SK-N-SH (cell line): Measurements from ENCODE around the gene CAST. TPM values are rescaled to one million over a fixed set of nuclear protein-coding genes. Genes with fewer than 3 reads are reported as not detected.

Source experiments
- CTCF ChIA-PET: fragments of 300-600, 350-600 bp; formaldehyde crosslinking; extraction: SDS; loops from one replicate; lab custom pipeline; 2021; lab: Yijun Ruan, JAX
- POLR2A ChIA-PET: fragments of 350-600 bp; sonication (Branson Sonifier 250); formaldehyde crosslinking; extraction: SDS; loops from one replicate; lab custom pipeline; 2020; ENCODE audit warnings: antibody characterized with exemption, inconsistent platforms; lab: Yijun Ruan, JAX
- DNase-seq: peaks from one replicate; pipeline ENCODE4 v3.0.0; 2012
- H2AFZ ChIP-seq: fragments of 200-600 bp; sonication (generic); 2 replicates; pipeline ENCODE4 v1.8.1; 2016; ENCODE audit warnings: antibody characterized with exemption, mild to moderate bottlenecking, low read depth
- H3F3A ChIP-seq: fragments of 200-600 bp; sonication (generic); replicated peaks from 2 replicates; pipeline ENCODE3; 2016; ENCODE audit warnings: antibody characterized with exemption, mild to moderate bottlenecking; ENCODE audit not compliant: insufficient read depth
- H3K27ac ChIP-seq, 2 experiments: fragments of 200-500 bp in 1 of 2; fragments of 200-600 bp in 1 of 2; sonication (Bioruptor generic) in 1 of 2; sonication (generic), shearing (Covaris generic) in 1 of 2; 2 replicates each; pipeline versions ENCODE4 v1.5.1 to v1.6.1; 2014 to 2016; ENCODE audit warnings: low read depth in 2 of 2, inconsistent platforms in 1 of 2, low read length in 1 of 2, mild to moderate bottlenecking in 1 of 2, mixed read lengths in 1 of 2
- H3K27me3 ChIP-seq: fragments of 200-600 bp; sonication (generic), shearing (Covaris generic); 2 replicates; pipeline ENCODE4 v1.6.1; 2016; ENCODE audit warnings: mixed run types; ENCODE audit not compliant: insufficient read depth
- H3K36me3 ChIP-seq, 2 experiments: fragments of 200-500 bp in 1 of 2; fragments of 200-600 bp in 1 of 2; sonication (Bioruptor generic) in 1 of 2; sonication (generic) in 1 of 2; replicated peaks in 1 of 2; 2 replicates each; pipeline versions ENCODE3 to v1.5.1; 2014 to 2016; ENCODE audit warnings: low read length in 1 of 2, mild to moderate bottlenecking in 1 of 2; ENCODE audit not compliant: insufficient read depth in 2 of 2, control insufficient read depth in 1 of 2
- H3K4me1 ChIP-seq, 2 experiments: fragments of 200-500 bp in 1 of 2; fragments of 200-600 bp in 1 of 2; sonication (Bioruptor generic) in 1 of 2; sonication (generic), shearing (Covaris generic) in 1 of 2; 2 replicates each; pipeline versions ENCODE4 v1.5.1 to v1.6.1; 2014 to 2016; ENCODE audit warnings: low read depth in 1 of 2, low read length in 1 of 2, mixed run types in 1 of 2; ENCODE audit not compliant: insufficient read depth in 2 of 2, control insufficient read depth in 1 of 2
- H3K4me2 ChIP-seq: fragments of 200-600 bp; sonication (generic), shearing (Covaris generic); 2 replicates; pipeline ENCODE4 v1.6.1; 2017; ENCODE audit warnings: mixed run types
- H3K4me3 ChIP-seq, 2 experiments: fragments of 200-500 bp in 1 of 2; fragments of 200-600 bp in 1 of 2; sonication (Bioruptor generic) in 1 of 2; sonication (generic), shearing (Covaris generic) in 1 of 2; 2 replicates each; pipeline versions ENCODE4 v1.5.1 to v1.8.1; 2014 to 2016; ENCODE audit warnings: low read depth in 2 of 2, inconsistent platforms in 1 of 2, low read length in 1 of 2, mild to moderate bottlenecking in 1 of 2, mixed read lengths in 1 of 2, moderate library complexity in 1 of 2
- H3K79me2 ChIP-seq: fragments of 200-600 bp; sonication (generic); 2 replicates; pipeline ENCODE4 v1.8.1; 2017; ENCODE audit warnings: mild to moderate bottlenecking; ENCODE audit not compliant: insufficient read depth
- H3K9ac ChIP-seq: fragments of 200-600 bp; sonication (generic); 2 replicates; pipeline ENCODE4 v1.6.1; 2017; ENCODE audit warnings: mixed run types
- H3K9me2 ChIP-seq: fragments of 200-600 bp; sonication (generic); 2 replicates; pipeline ENCODE4 v1.6.1; 2017; ENCODE audit warnings: mixed run types
- H3K9me3 ChIP-seq: fragments of 200-600 bp; sonication (generic); 2 replicates; pipeline ENCODE4 v1.6.1; 2017; ENCODE audit warnings: mixed run types, mild to moderate bottlenecking, moderate library complexity
- H4K20me1 ChIP-seq: fragments of 200-600 bp; sonication (generic); 2 replicates; pipeline ENCODE4 v1.6.1; 2017; ENCODE audit warnings: mild to moderate bottlenecking, mixed run types; ENCODE audit not compliant: insufficient read depth
- ELF1 ChIP-seq: IDR thresholded peaks from 2 replicates; pipeline ENCODE4 v1.4.0; 2012
- FOSL2 ChIP-seq: IDR thresholded peaks from 2 replicates; pipeline ENCODE4 v1.4.0; 2012; ENCODE audit warnings: low read depth, mild to moderate bottlenecking, moderate library complexity, borderline replicate concordance
- FOXJ3 ChIP-seq: sonication (generic); formaldehyde crosslinking; IDR thresholded peaks from 2 replicates; pipeline ENCODE4 v1.5.1; 2020; ENCODE audit warnings: mild to moderate bottlenecking, missing genetic modification reagents
- FOXM1 ChIP-seq: IDR thresholded peaks from 2 replicates; pipeline ENCODE4 v1.4.0; 2012; ENCODE audit warnings: low read depth, mild to moderate bottlenecking
- GATA2 ChIP-seq: sonication (generic); formaldehyde crosslinking; IDR thresholded peaks from 2 replicates; pipeline ENCODE4 v1.5.0; 2020; ENCODE audit warnings: mild to moderate bottlenecking, missing genetic modification reagents
- MEF2A ChIP-seq: IDR thresholded peaks from 2 replicates; pipeline ENCODE4 v1.4.0; 2012; ENCODE audit warnings: low read depth, borderline replicate concordance
- NFIC ChIP-seq: IDR thresholded peaks from 2 replicates; pipeline ENCODE4 v1.4.0; 2012; ENCODE audit warnings: borderline replicate concordance
- RCOR1 ChIP-seq: fragments of 150-350 bp; IDR thresholded peaks from 2 replicates; pipeline ENCODE4 v1.6.1; 2017; ENCODE audit warnings: antibody characterized with exemption, low read length
- RFX5 ChIP-seq: IDR thresholded peaks from 2 replicates; pipeline ENCODE4 v1.6.1; 2012; ENCODE audit warnings: mild to moderate bottlenecking, improper control_type of control experiment, low read length
- RXRA ChIP-seq: IDR thresholded peaks from 2 replicates; pipeline ENCODE4 v1.4.0; 2012; ENCODE audit warnings: low read depth, mild to moderate bottlenecking, borderline replicate concordance
- SIN3A ChIP-seq: IDR thresholded peaks from 2 replicates; pipeline ENCODE4 v1.6.1; 2012; ENCODE audit warnings: low read depth, mild to moderate bottlenecking, low read length, moderate library complexity, borderline replicate concordance
- SMC3 ChIP-seq: IDR thresholded peaks from 2 replicates; pipeline ENCODE4 v1.6.1; 2012; ENCODE audit warnings: low read depth, low read length, improper control_type of control experiment
- TCF12 ChIP-seq: IDR thresholded peaks from 2 replicates; pipeline ENCODE4 v1.4.0; 2012
- WGBS: methylation state at CpG from one replicate; pipeline ENCODE4 v1.1.6; 2017; ENCODE audit warnings: low lambda C conversion rate; 5-methylcytosine and 5-hydroxymethylcytosine counted together
- polyA plus RNA-seq, 3 experiments: library from polyadenylated mRNA; depleted of rRNA; stranded (reverse); fragments of >200 nt; gene quantifications; 2 replicates each; pipeline ENCODE4 v1.2.3, GENCODE V29; 2012
- TF ChIP-seq, protein P1 (sequence below): fragments of 150-350 bp; IDR thresholded peaks from 2 replicates; pipeline ENCODE4 v1.6.1; 2017; ENCODE audit warnings: antibody characterized with exemption, low read length, low read depth, borderline replicate concordance
- TF ChIP-seq, protein P2 (sequence below): IDR thresholded peaks from 2 replicates; pipeline ENCODE4 v1.4.0; 2012; ENCODE audit warnings: low read depth, borderline replicate concordance
- TF ChIP-seq, protein P3 (sequence below): fragments of 150-350 bp; IDR thresholded peaks from 2 replicates; pipeline ENCODE4 v1.6.1; 2016; ENCODE audit warnings: mild to moderate bottlenecking, low read depth, low read length
- TF ChIP-seq, protein P4 (sequence below): IDR thresholded peaks from 2 replicates; pipeline ENCODE4 v1.4.0; 2012; ENCODE audit warnings: low read depth, borderline replicate concordance

CAST gene
- polyA plus RNA-seq, 1 of the 3 experiments (the other 2 are of a cell fraction): 82.9 TPM

DNA sequence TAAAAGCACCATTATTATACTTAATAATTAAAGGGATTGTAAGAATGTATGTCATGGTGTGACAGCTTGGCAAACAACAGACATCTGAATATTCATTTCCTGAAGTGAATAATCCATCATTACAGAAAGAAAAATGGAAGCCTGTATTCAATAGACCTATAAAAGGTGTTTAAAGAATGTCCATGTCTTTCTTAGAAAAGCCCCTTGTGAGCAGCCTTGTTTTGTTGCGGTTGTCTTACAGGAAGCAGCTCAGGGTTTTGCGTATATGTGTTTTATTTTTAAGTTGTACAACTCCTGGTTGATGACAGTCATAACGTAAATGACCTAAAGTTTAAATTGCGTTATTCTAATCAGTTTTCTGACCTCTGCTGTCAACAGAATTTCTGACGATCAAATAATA is 53.8 kb downstream of the CAST start:
- H3K4me2 ChIP-seq: no peak overlapping the region
- H4K20me1 ChIP-seq: peaks cover 44% of the 10 kb centered on the region
- DNase-seq: no peak
- TF ChIP-seq ELF1: no peak
- TF ChIP-seq SIN3A: no peak
- no peak for TF ChIP-seq NFIC
- H2AFZ ChIP-seq: no peak overlapping the region
- H3K4me1 ChIP-seq: no peaks in the 10 kb centered on the region; a peak in 3 of 4 replicates
- H3K9me3 ChIP-seq: no peaks in the 10 kb centered on the region
- no peak overlapping the region for H3K9ac ChIP-seq
- peaks cover 0 to 2% of the 10 kb centered on the region in 2 experiments for H3K36me3 ChIP-seq
- no peaks in the 10 kb centered on the region for H3K9me2 ChIP-seq
- peaks cover 99% of the 10 kb centered on the region for H3K79me2 ChIP-seq
- WGBS: 97% methylated on average over 5 of the region's 5 CpGs
- H3K27ac ChIP-seq: no peak overlapping the region; a peak in 1 of 4 replicates
- H3K27me3 ChIP-seq: no peaks in the 10 kb centered on the region
- ChIA-PET POLR2A (no interaction called here), CTCF (interaction anchor here (1.4 to 1.7 kb wide), 2 partner anchors 13 to 14 kb away, joined by 3 to 4 read pairs; no protein-coding TSS in a partner anchor)
- H3F3A ChIP-seq: peaks cover 4% of the 10 kb centered on the region
- H3K4me3 ChIP-seq: no peak overlapping the region

DNA sequence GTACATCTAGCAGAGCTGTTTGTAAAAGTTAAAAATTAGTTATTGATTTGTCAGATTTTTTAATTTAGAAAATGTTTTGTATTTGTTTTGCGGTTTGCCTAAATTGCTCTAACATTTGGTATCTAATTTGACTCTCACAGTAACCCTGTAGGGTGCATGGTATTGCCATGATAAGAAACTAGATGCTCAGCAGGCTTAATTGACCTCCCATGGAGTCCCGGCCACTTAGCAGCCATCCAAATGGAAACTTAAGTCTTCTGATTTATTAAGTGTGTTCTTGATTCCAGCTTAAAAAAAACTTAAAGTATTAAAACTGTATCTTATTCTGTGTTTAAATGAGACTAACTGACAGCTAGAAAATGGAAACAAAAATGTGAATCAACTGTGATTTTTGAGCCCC is 54.5 kb downstream of the CAST start:
- TF ChIP-seq GATA2 (CRISPR knock-in tag) (no peak), FOXJ3 (CRISPR knock-in tag) (no peak), TCF12 (no peak), NFIC (no peak), RCOR1 (no peak), FOXM1 (no peak), FOSL2 (no peak), RXRA (no peak), SMC3 (no peak), MEF2A (no peak), SIN3A (no peak), RFX5 (no peak)
- TF ChIP-seq, protein P1, sequence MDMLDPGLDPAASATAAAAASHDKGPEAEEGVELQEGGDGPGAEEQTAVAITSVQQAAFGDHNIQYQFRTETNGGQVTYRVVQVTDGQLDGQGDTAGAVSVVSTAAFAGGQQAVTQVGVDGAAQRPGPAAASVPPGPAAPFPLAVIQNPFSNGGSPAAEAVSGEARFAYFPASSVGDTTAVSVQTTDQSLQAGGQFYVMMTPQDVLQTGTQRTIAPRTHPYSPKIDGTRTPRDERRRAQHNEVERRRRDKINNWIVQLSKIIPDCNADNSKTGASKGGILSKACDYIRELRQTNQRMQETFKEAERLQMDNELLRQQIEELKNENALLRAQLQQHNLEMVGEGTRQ: no peak
- TF ChIP-seq, protein P2, sequence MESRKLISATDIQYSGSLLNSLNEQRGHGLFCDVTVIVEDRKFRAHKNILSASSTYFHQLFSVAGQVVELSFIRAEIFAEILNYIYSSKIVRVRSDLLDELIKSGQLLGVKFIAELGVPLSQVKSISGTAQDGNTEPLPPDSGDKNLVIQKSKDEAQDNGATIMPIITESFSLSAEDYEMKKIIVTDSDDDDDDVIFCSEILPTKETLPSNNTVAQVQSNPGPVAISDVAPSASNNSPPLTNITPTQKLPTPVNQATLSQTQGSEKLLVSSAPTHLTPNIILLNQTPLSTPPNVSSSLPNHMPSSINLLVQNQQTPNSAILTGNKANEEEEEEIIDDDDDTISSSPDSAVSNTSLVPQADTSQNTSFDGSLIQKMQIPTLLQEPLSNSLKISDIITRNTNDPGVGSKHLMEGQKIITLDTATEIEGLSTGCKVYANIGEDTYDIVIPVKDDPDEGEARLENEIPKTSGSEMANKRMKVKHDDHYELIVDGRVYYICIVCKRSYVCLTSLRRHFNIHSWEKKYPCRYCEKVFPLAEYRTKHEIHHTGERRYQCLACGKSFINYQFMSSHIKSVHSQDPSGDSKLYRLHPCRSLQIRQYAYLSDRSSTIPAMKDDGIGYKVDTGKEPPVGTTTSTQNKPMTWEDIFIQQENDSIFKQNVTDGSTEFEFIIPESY: no peak
- TF ChIP-seq, protein P3, sequence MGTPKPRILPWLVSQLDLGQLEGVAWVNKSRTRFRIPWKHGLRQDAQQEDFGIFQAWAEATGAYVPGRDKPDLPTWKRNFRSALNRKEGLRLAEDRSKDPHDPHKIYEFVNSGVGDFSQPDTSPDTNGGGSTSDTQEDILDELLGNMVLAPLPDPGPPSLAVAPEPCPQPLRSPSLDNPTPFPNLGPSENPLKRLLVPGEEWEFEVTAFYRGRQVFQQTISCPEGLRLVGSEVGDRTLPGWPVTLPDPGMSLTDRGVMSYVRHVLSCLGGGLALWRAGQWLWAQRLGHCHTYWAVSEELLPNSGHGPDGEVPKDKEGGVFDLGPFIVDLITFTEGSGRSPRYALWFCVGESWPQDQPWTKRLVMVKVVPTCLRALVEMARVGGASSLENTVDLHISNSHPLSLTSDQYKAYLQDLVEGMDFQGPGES: no peak
- TF ChIP-seq, protein P4, sequence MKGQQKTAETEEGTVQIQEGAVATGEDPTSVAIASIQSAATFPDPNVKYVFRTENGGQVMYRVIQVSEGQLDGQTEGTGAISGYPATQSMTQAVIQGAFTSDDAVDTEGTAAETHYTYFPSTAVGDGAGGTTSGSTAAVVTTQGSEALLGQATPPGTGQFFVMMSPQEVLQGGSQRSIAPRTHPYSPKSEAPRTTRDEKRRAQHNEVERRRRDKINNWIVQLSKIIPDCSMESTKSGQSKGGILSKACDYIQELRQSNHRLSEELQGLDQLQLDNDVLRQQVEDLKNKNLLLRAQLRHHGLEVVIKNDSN: no peak
- TF ChIP-seq, all 33 proteins: peak for 0
- ChIA-PET CTCF (interaction anchor here (0.7 to 1.7 kb wide), 4 partner anchors 13 to 36 kb away, joined by 3 to 5 read pairs (median 4); no protein-coding TSS in a partner anchor), POLR2A (no interaction called here)
- 48% methylated on average over 2 of the region's 2 CpGs for WGBS
- Histone ChIP-seq H3K27ac (no peak overlapping the region), H2AFZ (no peak overlapping the region), H3K79me2 (peaks cover 99% of the 10 kb centered on the region), H3K36me3 (peaks cover 0 to 2% of the 10 kb centered on the region in 2 experiments), H3K4me2 (no peak overlapping the region), H3F3A (peaks cover 4% of the 10 kb centered on the region), H3K27me3 (no peaks in the 10 kb centered on the region), H3K9ac (no peak overlapping the region), H3K9me2 (no peaks in the 10 kb centered on the region), H3K4me3 (no peak overlapping the region), H4K20me1 (peaks cover 47% of the 10 kb centered on the region), H3K4me1 (no peaks in the 10 kb centered on the region; a peak in 2 of 4 replicates), H3K9me3 (no peaks in the 10 kb centered on the region)
- DNase-seq: no peak
